ENCODE results near the gene GRIN3A.

The GRIN3A gene

GRCh38 chr9:101705135-101705661, 33.2 kb downstream of the GRIN3A start:
- no peak for DNase-seq (ENCODE audit: low read depth)

- no peak for DNase-seq (ENCODE audit: low read depth)
Observed at GRCh38 chr9:101702257-101702656, 36.2 kb downstream of the GRIN3A start.

GRCh38 chr9:101693546-101694336, 44.7 kb downstream of the GRIN3A start:
- DNase-seq (ENCODE audit: low read depth) = no peak

GRCh38 chr9:101691657-101692056, 46.8 kb downstream of the GRIN3A start:
- no peak for DNase-seq (ENCODE audit: low read depth)

- DNase-seq (ENCODE audit: low read depth) = no peak
Observed at GRCh38 chr9:101689039-101689438, 49.4 kb downstream of the GRIN3A start.

GRCh38 chr9:101684665-101685064, 53.8 kb downstream of the GRIN3A start:
- DNase-seq (ENCODE audit: low read depth) = no peak

- DNase-seq (ENCODE audit: low read depth) = no peak
Observed at GRCh38 chr9:101683236-101683635, 55.2 kb downstream of the GRIN3A start.

GRCh38 chr9:101677861-101678260, 60.6 kb downstream of the GRIN3A start:
- DNase-seq (ENCODE audit: low read depth) = no peak

GRCh38 chr9:101675341-101675740, 63.1 kb downstream of the GRIN3A start:
- no peak for DNase-seq (ENCODE audit: low read depth)

- DNase-seq (ENCODE audit: low read depth) = no peak
Observed at GRCh38 chr9:101674165-101674564, 64.3 kb downstream of the GRIN3A start.

- DNase-seq (ENCODE audit: low read depth) = no peak
Observed at GRCh38 chr9:101673642-101674041, 64.8 kb downstream of the GRIN3A start.

- DNase-seq (ENCODE audit: low read depth) = no peak
Observed at GRCh38 chr9:101671567-101671966, 66.9 kb downstream of the GRIN3A start.

GRCh38 chr9:101668421-101668820, 70.0 kb downstream of the GRIN3A start:
- no peak for DNase-seq (ENCODE audit: low read depth)

- DNase-seq (ENCODE audit: low read depth) = no peak
Observed at GRCh38 chr9:101664453-101664852, 74.0 kb downstream of the GRIN3A start.

GRCh38 chr9:101652601-101653175, 85.8 kb downstream of the GRIN3A start:
- DNase-seq (ENCODE audit: low read depth) = no peak

- DNase-seq (ENCODE audit: low read depth) = no peak
Observed at GRCh38 chr9:101650142-101650541, 88.3 kb downstream of the GRIN3A start.

GRCh38 chr9:101648493-101648892, 90.0 kb downstream of the GRIN3A start:
- no peak for DNase-seq (ENCODE audit: low read depth)

GRCh38 chr9:101639785-101640665, 98.4 kb downstream of the GRIN3A start:
- no peak for DNase-seq (ENCODE audit: low read depth)

GRCh38 chr9:101639311-101639710, 99.1 kb downstream of the GRIN3A start:
- no peak for DNase-seq (ENCODE audit: low read depth)

GRCh38 chr9:101636247-101636646, 102.2 kb downstream of the GRIN3A start:
- no peak for DNase-seq (ENCODE audit: low read depth)

GRCh38 chr9:101635473-101635872, 103.0 kb downstream of the GRIN3A start:
- DNase-seq (ENCODE audit: low read depth) = no peak

GRCh38 chr9:101634741-101635409, 103.6 kb downstream of the GRIN3A start:
- DNase-seq (ENCODE audit: low read depth) = no peak
